Muscle of leg (tissue), 16 donors: Measurements from ENCODE around the gene PMPCA. TPM values are rescaled to one million over a fixed set of nuclear protein-coding genes. Genes with fewer than 3 reads are reported as not detected.
A peak's percentile ranks its signal among the peaks of the same experiment; 100 is the strongest.

Experiments used
- DNase-seq: peaks from one replicate; pipeline ENCODE4 v3.0.0; 2013
- H3K27ac ChIP-seq: one replicate; pipeline ENCODE4 v1.5.1; 2013; ENCODE audit warnings: mild to moderate bottlenecking, low read length, control low read depth
- H3K27me3 ChIP-seq: one replicate; pipeline ENCODE4 v1.6.1; 2013; ENCODE audit warnings: low read length; ENCODE audit not compliant: control insufficient read depth, insufficient read depth
- H3K36me3 ChIP-seq: one replicate; pipeline ENCODE4 v1.6.1; 2013; ENCODE audit warnings: low read length; ENCODE audit not compliant: control insufficient read depth, insufficient read depth
- H3K4me1 ChIP-seq: one replicate; pipeline ENCODE4 v1.6.1; 2013; ENCODE audit warnings: low read length; ENCODE audit not compliant: control insufficient read depth, insufficient read depth
- H3K4me3 ChIP-seq: one replicate; pipeline ENCODE4 v1.5.1; 2013; ENCODE audit warnings: low read length, control low read depth
- H3K9me3 ChIP-seq: replicated peaks from 2 replicates; pipeline ENCODE4 v1.6.1; 2013; ENCODE audit warnings: low read depth, low read length; ENCODE audit not compliant: control insufficient read depth
- WGBS: methylation state at CpG from one replicate; pipeline ENCODE4 v1.1.5; 2013; ENCODE audit warnings: missing lambda C conversion rate; ENCODE audit not compliant: insufficient coverage; 5-methylcytosine and 5-hydroxymethylcytosine counted together
- long read RNA-seq, 11 donors: transcript quantifications; one replicate each; lab custom pipeline, GENCODE V29; 2026
- polyA plus RNA-seq, 8 donors: library from polyadenylated mRNA; unstranded; fragments of 120-200 nt; gene quantifications; one replicate each; pipeline versions ENCODE4 v1.2.1 to v1.2.3, GENCODE V29; 2013; ENCODE audit warnings: inconsistent platforms in 1 of 8, low replicate concordance in 1 of 8; ENCODE audit not compliant: insufficient read length in 8 of 8, insufficient read depth in 1 of 8
- total RNA-seq: library from RNA; stranded (reverse); fragments of 120-200 nt; gene quantifications from one replicate; pipeline ENCODE4 v1.2.4, GENCODE V29; 2013

The PMPCA gene
- total RNA-seq: 24.6 TPM
- polyA plus RNA-seq: 10 to 100 TPM; 33.4 to 49.9 (median 41.3) TPM
- long read RNA-seq, donor 1, partial matches to known transcripts: 0 of 3 reads
- long read RNA-seq, donor 1, other reads (novel, unspliced or antisense): 0 of 3 reads
- long read RNA-seq, donor 2, partial matches to known transcripts: 0 of 1 reads
- long read RNA-seq, donor 2, other reads (novel, unspliced or antisense): 0 of 1 reads
- long read RNA-seq, donor 3, transcript PMPCA-201 (13 exons, 2,174 nt): major isoform, 16 of 25 reads
- long read RNA-seq, donor 3, partial matches to known transcripts: 7 of 25 reads
- long read RNA-seq, donor 3, other reads (novel, unspliced or antisense): 0 of 25 reads
- long read RNA-seq, donor 4, transcript PMPCA-201 (13 exons, 2,174 nt): major isoform, 12 of 13 reads
- long read RNA-seq, donor 4, partial matches to known transcripts: 0 of 13 reads
- long read RNA-seq, donor 4, other reads (novel, unspliced or antisense): 0 of 13 reads
- long read RNA-seq, donor 5, transcript PMPCA-201 (13 exons, 2,174 nt): major isoform, 26 of 39 reads
- long read RNA-seq, donor 5, partial matches to known transcripts: 10 of 39 reads
- long read RNA-seq, donor 5, other reads (novel, unspliced or antisense): 0 of 39 reads
- long read RNA-seq, donor 6, transcript PMPCA-201 (13 exons, 2,174 nt): major isoform, 16 of 19 reads
- long read RNA-seq, donor 6, partial matches to known transcripts: 0 of 19 reads
- long read RNA-seq, donor 6, other reads (novel, unspliced or antisense): 0 of 19 reads
- long read RNA-seq, donor 7, transcript PMPCA-201 (13 exons, 2,174 nt): major isoform, 8 of 29 reads
- long read RNA-seq, donor 7, partial matches to known transcripts: 17 of 29 reads
- long read RNA-seq, donor 7, other reads (novel, unspliced or antisense): 0 of 29 reads
- long read RNA-seq, donor 8, partial matches to known transcripts: 6 of 11 reads
- long read RNA-seq, donor 8, other reads (novel, unspliced or antisense): 0 of 11 reads
- long read RNA-seq, donor 9, transcript PMPCA-201 (13 exons, 2,174 nt): major isoform, 6 of 9 reads
- long read RNA-seq, donor 9, partial matches to known transcripts: 0 of 9 reads
- long read RNA-seq, donor 9, other reads (novel, unspliced or antisense): 0 of 9 reads
- long read RNA-seq, donor 10, transcript PMPCA-201 (13 exons, 2,174 nt): major isoform, 11 of 29 reads
- long read RNA-seq, donor 10, partial matches to known transcripts: 15 of 29 reads
- long read RNA-seq, donor 10, other reads (novel, unspliced or antisense): 0 of 29 reads
- long read RNA-seq, donor 11, transcript PMPCA-201 (13 exons, 2,174 nt): major isoform, 7 of 20 reads
- long read RNA-seq, donor 11, partial matches to known transcripts: 12 of 20 reads
- long read RNA-seq, donor 11, other reads (novel, unspliced or antisense): 0 of 20 reads

GRCh38 chr9:136410500-136411287, at the start of gene PMPCA, which contains the start of gene ENTR1:
TSS of gene PMPCA (plus strand) at chr9:136410658. CDS start at chr9:136410669, 11 bp downstream.
TSS of gene ENTR1 (minus strand) at chr9:136410614. CDS start at chr9:136410397, 217 bp downstream.
- Histone ChIP-seq H3K36me3 (peaks cover 49% of the 10 kb centered on the region), H3K4me3 (peak within 1 kb of the TSS; percentile 99), H3K4me1 (peaks cover 23% of the 10 kb centered on the region), H3K9me3 (no peaks in the 10 kb centered on the region), H3K27me3 (no peaks in the 10 kb centered on the region), H3K27ac (peak within 1 kb of the TSS; percentile 78)
- WGBS: under 1% methylated on average over 76 of the region's 83 CpGs
- peak; percentile 95 for DNase-seq

- H3K27ac ChIP-seq: peak overlapping the region; percentile 47
- peaks cover 55% of the 10 kb centered on the region for H3K4me1 ChIP-seq
- no peak for DNase-seq
These were observed 49.3 kb upstream of the PMPCA start for GRCh38 chr9:136361047-136361753.

GRCh38 chr9:136361754-136362449, 48.6 kb upstream of the PMPCA start:
- Histone ChIP-seq H3K27me3 (peaks cover 9% of the 10 kb centered on the region), H3K36me3 (peaks cover 29% of the 10 kb centered on the region), H3K9me3 (no peaks in the 10 kb centered on the region), H3K27ac (peak overlapping the region; percentile 47), H3K4me3 (no peak overlapping the region), H3K4me1 (peaks cover 54% of the 10 kb centered on the region)
- peak; percentile 87 for DNase-seq
- 49% methylated on average over 21 of the region's 26 CpGs for WGBS

More at GRCh38 chr9:136361047-136361753, 49.3 kb upstream of the PMPCA start:
- Histone ChIP-seq H3K4me3 (no peak overlapping the region), H3K27me3 (peaks cover 9% of the 10 kb centered on the region), H3K9me3 (no peaks in the 10 kb centered on the region), H3K36me3 (peaks cover 36% of the 10 kb centered on the region)
- WGBS: 37% methylated on average over 41 of the region's 43 CpGs

- no peaks in the 10 kb centered on the region for H3K9me3 ChIP-seq
- 71% methylated on average over 3 of the region's 6 CpGs for WGBS
- peaks cover 9% of the 10 kb centered on the region for H3K27me3 ChIP-seq
- no peak for DNase-seq
- peak overlapping the region; percentile 82 for H3K27ac ChIP-seq
- H3K4me1 ChIP-seq: peaks cover 52% of the 10 kb centered on the region
- no peak overlapping the region for H3K4me3 ChIP-seq
- H3K36me3 ChIP-seq: peaks cover 24% of the 10 kb centered on the region
These were observed 48.0 kb upstream of the PMPCA start for GRCh38 chr9:136362450-136362784.

- Histone ChIP-seq H3K27ac (peak within 1 kb of the TSS; percentile 82), H3K4me1 (peaks cover 52% of the 10 kb centered on the region), H3K9me3 (no peaks in the 10 kb centered on the region), H3K4me3 (peak within 1 kb of the TSS; percentile 79), H3K36me3 (peaks cover 16% of the 10 kb centered on the region), H3K27me3 (peaks cover 9% of the 10 kb centered on the region)
- WGBS: under 1% methylated on average over 85 of the region's 97 CpGs
- DNase-seq: peak; percentile 96
These were observed 47.1 kb upstream of the PMPCA start, which contains the start of gene DNLZ for GRCh38 chr9:136363106-136363948. TSS of gene DNLZ (minus strand) at chr9:136363744. CDS start at chr9:136363714, 30 bp downstream.

GRCh38 chr9:136363949-136364748, 46.3 kb upstream of the PMPCA start:
- no peak overlapping the region for H3K4me3 ChIP-seq
- DNase-seq: peak; percentile 24
- H3K9me3 ChIP-seq: no peaks in the 10 kb centered on the region
- 22% methylated on average over 48 of the region's 54 CpGs for WGBS
- peaks cover 52% of the 10 kb centered on the region for H3K4me1 ChIP-seq
- H3K27me3 ChIP-seq: peaks cover 9% of the 10 kb centered on the region
- H3K36me3 ChIP-seq: peaks cover 8% of the 10 kb centered on the region
- H3K27ac ChIP-seq: no peak overlapping the region

GRCh38 chr9:136364942-136365774, 45.3 kb upstream of the PMPCA start:
- no peak for DNase-seq
- H3K36me3 ChIP-seq: peaks cover 6% of the 10 kb centered on the region
- 69% methylated on average over 27 of the region's 31 CpGs for WGBS
- H3K4me1 ChIP-seq: peaks cover 49% of the 10 kb centered on the region
- H3K27me3 ChIP-seq: peaks cover 9% of the 10 kb centered on the region
- H3K4me3 ChIP-seq: no peak overlapping the region
- H3K27ac ChIP-seq: no peak overlapping the region
- H3K9me3 ChIP-seq: no peaks in the 10 kb centered on the region
